Measurements from ENCODE around the gene CYP26C1.
"Not testable (repeated sequence)": the region's sequence is repeated elsewhere in the genome, so short reads cannot be mapped to it uniquely, and the experiment has no call there.

CYP26C1 gene

DNA sequence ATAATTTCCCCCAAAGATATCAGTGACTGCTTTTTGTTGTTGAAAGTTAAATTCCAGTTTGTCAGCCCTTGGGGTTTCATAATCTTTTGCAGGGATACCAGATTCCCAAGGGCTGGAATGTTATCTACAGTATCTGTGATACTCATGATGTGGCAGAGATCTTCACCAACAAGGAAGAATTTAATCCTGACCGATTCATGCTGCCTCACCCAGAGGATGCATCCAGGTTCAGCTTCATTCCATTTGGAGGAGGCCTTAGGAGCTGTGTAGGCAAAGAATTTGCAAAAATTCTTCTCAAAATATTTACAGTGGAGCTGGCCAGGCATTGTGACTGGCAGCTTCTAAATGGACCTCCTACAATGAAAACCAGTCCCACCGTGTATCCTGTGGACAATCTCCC lies 16.3 kb downstream of the CYP26C1 start:
- no peak for DNase-seq (ENCODE audit: low read depth)

DNA sequence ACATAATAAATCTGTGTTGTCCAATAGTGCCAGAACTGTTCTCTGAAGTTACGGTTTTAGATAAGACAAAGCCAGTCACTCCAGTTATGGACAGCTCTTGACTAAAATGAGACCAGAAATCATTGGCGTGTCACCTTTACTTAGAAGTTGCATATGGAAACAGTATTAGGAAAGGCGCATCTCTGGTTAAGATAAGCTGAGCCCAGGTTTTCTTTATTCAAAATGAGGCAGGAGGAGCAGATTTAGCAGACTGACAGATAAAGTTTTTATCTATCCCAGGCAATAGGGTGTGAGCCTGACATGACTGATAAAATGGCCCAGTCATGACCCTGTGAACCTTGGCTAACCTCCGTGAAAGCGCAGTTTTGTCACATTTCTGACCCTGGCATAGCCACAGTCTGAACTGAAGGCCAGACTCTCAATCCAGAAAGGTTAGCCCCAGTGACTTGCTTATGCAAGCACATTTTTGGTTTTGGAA lies 17.3 kb downstream of the CYP26C1 start:
- no peak for DNase-seq (ENCODE audit: low read depth)

DNA sequence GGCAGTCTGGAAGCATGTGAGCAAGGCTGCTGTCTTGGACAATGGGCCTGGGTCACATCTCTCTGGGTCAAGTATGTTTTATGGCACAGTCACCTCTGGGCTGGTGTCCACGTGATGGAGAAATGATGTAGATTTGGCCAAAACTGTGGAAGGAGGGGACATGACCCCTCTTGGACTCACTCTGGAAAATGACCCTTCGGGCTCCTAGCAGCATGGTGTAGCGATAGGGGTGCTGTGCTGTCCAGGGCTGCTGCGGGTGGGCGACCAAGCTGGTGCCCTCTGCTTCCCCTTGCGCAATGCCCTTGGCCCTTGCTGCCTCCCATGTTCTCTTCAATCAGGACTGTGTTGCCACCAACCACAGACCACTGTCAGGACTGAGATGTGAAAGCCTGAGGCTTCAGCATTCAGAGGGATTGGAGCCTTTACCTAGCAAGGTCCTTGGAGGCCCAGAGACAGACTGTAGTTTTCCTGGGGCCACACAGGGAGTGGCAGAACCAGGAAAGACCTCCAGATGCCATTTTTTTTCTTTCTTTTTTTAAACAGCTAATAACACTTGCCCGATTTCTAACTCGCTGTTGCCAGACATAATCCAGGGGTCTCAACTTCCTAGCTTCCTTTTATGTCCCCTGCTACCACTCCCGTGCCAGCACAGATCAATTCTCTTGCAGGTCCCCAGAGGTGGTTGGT lies 19.2 kb downstream of the CYP26C1 start:
- no peak for DNase-seq (ENCODE audit: low read depth)

DNA sequence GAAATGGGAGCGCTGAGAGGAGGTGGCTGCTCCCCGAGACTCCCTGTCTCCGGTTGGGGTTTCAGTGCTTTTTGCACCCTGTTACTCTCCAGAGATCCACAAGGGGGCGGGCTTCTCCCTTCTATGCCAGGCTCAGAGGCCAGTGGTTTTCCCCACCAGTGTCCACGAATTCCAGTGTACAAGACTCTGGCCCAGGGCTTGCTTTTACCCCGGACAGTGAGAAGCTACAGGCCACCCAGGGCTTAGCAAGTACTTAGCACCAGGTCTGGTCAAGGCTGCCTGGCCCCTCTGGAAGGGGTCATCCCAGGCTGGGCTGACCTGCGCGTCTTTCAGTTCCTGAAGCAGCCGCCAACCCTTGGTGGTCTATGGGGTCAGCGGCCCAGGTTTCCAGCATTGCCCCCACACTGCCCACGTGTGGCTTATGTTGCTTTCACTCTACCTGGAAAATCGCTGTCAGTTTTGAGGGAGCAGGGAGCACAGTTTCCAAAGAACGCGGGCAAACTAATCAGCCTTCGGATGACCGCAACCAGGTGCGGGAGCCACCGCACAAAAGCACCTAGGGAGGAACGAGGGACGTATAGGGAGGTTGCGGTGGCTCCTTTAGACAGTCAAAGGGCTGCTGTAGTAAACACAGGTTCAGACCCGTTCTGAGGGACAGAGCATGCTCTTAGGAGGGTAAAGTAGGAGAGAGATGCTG lies 19.9 kb downstream of the CYP26C1 start:
- DNase-seq (ENCODE audit: low read depth): peak; percentile 35

DNA sequence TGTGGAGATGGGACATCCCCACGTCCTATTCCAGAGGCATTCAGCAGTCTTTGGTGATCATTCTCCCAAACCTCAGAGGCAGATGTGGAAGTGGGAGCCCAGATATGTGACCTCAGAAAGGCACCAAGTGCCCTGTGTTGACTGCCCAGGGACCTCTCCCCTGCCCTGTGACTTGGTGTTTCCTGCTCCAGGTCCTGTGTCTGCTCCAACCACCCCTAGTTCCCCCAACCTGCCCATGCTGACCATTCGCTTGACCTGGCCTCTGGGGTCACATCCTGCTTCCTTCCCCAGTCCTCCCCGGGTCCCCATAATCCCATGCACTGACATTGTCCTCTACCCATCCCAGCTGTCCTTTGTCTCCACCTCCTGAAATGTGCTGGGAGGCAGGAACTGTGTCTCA lies 20.7 kb downstream of the CYP26C1 start:
- no peak for DNase-seq (ENCODE audit: low read depth)

DNA sequence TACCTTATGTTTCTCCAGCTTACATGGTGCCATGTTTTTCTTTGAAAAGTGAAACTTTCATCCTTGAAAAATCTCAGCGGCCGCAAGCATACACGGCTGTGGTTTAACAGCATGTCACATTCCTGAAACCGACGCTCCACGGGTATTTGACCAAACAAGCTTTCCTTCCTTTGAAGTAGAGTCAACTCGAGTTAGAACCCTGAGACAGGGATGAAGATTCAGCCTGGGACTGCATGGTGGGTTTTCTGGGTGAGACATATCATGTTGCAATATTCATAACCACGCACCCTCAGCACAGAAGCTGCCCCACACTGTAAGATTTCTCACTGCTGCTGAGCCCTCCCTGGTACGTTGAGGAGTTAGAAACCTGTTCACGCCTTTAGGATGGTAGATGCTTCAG lies 21.2 kb downstream of the CYP26C1 start:
- DNase-seq (ENCODE audit: low read depth): peak; percentile 37

DNA sequence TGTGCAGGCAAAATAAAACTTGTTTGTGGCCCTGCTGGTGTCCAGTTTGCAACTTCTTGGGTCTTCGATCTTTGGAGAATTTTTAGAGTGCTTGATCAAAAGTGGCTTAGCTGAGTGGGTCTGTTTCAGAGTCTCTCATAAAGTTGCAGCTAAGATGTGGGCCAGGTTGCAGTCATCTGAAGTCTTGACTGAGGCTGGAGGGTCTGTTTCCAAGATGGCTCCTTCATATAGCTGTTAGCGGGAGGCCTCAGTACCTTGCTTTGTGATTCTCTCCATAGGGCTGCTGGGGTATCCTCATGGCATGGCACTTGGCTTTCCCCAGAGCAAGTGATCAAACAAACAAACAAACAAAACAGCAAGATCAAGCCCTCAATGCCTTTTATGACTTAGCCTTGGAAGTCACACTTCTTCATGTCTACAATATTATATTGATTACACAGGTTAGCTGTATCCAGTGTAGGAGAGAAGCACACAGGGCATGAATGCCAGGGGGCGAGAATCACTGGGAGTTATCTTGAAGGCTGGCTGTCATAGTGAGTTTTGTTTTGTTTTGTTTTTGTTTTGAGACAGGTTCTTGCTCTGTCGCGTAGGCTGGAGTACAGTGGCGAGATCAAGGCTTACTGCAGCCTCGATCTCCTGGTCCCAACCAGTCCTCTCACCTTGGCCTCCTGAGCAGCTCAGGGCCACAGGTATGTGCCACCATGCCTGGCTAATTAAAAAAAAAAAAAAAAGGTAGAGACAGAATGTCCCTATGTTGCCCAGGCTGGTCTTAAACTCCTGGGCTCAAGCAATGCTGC lies 23.3 kb downstream of the CYP26C1 start:
- DNase-seq (ENCODE audit: low read depth): no peak

DNA sequence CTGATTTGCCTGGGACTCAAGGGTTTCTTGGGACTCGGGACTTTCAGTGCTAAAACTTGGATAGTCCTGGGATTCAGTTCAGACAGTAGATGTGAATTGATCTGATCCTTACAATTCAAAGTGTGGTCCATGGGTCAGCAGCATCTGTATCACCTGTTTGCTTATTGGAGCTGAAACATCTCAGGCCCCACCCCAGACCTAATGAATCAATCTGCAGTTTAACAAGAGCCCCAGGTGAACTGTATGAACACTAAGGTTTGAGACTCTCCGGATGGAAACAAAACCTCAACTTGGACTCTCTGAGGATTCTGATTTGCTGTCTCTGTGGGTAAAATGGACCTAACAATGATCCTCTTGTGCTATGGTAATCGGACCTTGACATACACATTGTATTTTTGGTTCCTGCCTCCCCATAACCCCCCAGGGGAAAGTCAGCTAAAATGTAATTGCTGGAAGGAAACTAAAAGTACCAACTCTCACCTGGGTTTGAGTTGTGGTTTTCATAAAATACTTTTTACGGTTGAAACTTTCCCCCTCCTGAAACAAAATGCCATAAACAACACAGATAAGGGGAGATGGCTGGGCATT lies 24.8 kb downstream of the CYP26C1 start:
- no peak for DNase-seq (ENCODE audit: low read depth)

DNA sequence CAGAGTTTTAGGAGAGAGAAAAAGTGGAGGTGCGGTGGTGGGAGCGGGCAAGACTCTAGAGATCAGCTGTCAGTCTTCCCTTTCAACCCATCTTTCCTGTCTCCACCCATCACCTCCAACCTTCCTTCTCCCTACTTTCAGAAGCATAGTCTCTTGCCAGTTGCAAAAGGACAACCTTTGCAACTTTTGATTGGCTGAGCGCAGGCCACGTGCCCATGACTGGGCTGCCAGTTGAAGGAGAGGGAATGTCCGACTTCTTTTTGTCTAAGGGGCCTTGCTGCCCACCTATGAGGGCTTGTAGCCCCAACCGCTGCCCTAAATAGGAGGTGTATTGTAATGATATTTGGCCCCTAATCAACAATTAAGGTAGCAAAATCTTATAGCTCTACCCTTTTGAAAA lies 25.7 kb downstream of the CYP26C1 start:
- no peak for DNase-seq (ENCODE audit: low read depth)

DNA sequence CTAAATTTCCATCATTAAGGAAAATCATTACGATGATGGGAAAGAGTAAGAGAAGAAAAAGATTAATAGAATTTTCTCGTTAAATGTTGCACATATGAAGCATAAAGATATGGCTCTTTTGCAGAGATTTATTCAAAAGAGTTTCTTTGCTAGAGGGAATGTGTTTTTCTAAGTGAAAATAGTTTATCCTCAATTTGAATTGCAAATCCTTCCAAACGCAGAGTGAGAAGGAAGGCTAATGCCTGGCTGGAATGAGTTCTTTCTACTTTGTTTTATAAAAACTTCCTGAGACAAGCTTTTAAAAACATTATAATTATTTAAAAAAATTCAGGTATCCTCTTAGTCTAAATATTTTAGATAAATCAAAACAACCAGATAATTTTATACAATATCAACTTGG lies 27.2 kb downstream of the CYP26C1 start:
- no peak for DNase-seq (ENCODE audit: low read depth)

DNA sequence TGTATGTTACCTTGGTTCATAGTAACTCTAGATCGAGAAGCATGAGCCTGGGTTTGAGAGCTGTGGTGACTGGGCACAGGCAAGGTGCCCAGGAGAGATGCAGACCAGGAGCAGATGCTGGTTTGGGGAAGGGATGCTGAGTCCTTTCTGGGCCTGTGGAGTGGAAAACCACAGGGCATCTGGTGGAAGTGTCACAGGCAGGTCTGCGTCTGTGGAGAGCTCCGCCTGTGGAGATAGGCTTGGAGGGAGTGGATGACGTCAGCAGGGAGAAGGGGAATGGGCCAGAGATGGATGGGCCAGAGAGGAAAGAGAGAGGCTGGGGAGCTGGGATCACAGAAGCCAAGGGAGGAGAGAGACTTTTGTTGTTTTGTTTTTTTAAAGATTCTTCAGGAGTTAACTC lies 27.9 kb downstream of the CYP26C1 start:
- DNase-seq (ENCODE audit: low read depth): no peak

DNA sequence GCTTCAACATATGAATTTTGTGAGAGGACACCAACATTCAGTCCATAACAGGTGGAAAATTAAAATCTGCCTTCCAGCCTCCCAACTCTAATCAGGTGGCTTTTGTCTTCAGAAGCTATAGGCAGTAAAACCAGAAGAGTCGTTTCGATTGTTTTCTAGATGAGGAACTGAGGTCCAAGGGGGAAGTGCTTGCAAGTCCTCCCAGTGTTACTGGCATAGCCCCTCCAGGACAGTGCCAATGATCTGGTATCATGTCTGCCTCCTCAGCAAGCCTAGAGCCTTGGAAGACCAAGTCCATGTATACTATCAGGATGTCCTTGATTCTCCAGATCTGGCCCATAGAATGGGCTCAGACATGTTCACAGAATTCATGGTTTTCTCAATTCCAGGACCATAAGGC lies 30.0 kb downstream of the CYP26C1 start:
- no peak for DNase-seq (ENCODE audit: low read depth)

DNA sequence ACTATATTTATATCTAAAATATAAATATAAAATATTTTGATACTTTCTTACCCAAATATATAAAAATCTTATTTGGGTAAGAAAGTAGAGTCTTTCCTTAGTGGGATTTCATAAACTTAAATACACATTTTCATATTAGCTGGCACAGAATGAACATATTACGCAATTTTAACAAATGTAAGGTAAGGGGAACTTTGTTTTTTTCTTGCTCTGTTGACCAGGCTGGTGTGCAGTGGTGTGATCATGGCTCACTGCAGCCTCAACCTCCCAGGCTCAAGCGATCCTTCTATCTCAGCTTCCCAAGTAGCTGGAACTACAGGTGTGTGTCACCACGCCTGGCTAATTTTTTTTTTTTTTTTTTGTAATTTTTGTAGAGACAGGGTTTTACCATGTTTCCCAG lies 31.4 kb downstream of the CYP26C1 start:
- no peak for DNase-seq (ENCODE audit: low read depth)

DNA sequence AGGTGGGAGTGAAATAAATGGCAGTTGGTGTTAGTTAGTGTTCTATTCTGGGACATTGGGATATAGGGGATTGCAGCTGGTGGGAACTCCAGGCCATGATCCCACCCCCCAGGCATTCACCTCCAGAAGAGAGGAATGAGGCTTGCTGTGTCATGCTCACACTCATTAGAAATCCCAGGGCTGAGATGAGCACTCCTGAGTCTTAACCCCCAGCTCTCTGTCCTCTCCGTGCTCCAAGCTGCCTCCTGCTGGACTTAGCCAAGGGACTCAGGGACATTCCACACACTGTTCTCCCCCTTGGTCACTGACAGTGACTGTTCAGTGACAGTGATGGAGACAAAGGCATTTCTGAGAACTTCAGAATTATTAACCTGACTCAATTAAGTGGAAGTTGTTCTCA lies 34.6 kb downstream of the CYP26C1 start:
- no peak for DNase-seq (ENCODE audit: low read depth)

DNA sequence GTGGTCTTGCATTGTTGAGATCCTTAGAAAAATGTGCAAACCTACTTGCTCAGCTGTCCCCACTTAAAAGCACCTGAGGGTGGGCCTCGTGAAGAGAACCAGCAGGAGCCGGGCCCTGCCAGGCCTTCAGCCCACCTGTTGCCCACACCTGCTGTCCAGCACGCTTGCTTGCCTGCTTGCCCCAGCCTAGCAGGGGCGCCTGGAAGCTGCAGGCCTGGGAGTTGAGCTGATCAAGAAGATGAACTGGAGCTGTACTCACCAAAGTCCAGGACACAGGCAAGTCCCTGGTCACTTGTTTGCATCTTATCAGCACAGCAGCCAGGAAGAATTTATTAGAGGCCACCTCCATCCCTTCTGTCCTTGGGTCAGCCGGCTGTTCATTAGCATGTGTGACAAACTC lies 36.3 kb downstream of the CYP26C1 start:
- DNase-seq (ENCODE audit: low read depth): no peak

DNA sequence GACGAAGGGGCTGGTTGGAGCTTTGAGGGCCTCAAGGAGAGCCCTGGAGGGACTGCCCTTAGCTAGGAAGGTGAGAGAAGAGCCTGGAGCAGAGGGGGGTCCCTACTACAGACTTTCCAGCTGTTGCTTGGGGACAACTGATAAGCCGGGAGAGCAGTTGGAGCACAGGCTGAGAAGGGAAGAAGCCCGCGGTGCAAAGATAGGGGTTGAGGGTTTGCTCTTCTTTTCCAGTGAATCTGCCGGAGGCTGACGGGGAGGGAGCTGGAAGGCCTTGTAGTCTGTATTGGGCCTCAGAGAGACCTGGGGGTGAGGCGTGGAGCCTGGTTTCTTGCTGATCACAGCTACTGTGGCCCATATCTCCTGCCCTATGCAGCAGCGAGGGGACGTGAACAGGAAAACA lies 36.8 kb downstream of the CYP26C1 start:
- DNase-seq (ENCODE audit: low read depth): no peak

DNA sequence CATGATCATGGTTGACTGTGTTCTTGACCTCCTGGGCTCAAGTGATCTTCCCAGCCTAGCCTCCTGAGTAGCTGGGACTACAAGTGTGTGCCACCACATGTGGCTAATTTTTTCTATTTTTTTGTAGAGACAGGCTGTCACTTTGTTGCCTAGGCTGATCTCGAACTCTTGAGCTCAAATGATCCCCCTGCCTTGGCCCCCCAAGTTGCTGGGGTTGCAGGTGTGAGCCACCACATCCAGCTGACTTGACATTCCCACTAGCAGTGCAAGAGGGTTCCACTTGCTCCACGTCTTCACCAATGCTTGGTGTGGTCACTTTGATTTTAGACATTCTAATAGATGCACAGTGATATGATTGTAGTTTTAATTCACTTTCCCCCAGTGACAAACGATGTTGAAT lies 38.2 kb downstream of the CYP26C1 start:
- no peak for DNase-seq (ENCODE audit: low read depth)

DNA sequence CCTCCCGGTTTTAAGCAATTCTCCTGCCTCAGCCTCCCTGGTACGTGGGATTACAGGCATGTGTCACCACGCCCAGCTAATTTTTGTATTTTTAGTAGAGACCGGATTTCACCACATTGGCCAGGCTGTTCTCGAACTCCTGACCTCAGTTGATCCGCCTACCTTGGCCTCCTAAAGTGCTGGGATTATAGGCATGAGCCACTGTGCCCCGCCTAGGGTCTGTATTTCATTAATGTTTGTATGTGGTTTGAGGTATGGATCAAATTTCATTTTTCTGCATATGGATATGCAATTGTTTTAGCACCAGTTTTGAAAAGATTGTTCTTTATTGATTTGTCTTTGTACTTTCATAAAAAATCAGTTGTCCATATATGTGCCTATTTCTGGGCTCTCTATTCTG lies 39.1 kb downstream of the CYP26C1 start:
- no peak for DNase-seq (ENCODE audit: low read depth)

DNA sequence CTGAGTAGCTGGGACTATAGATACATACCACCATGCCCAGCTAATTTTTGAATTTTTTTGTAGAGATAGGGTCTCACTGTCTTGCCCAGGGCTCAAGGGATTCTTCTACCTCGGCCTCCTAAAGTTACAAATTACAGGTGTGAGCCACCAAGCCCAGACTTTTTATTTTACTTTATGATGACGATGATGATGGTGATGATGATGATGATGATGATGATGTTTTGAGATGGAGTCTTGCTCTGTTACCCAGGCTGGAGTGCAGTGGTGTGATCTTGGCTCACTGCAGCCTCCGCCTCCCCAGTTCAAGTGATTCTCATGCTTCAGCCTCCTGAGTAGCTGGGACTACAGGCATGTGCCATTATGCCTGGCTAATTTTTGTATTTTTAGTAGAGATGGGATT lies 40.5 kb downstream of the CYP26C1 start:
- DNase-seq (ENCODE audit: low read depth): not testable (repeated sequence)

DNA sequence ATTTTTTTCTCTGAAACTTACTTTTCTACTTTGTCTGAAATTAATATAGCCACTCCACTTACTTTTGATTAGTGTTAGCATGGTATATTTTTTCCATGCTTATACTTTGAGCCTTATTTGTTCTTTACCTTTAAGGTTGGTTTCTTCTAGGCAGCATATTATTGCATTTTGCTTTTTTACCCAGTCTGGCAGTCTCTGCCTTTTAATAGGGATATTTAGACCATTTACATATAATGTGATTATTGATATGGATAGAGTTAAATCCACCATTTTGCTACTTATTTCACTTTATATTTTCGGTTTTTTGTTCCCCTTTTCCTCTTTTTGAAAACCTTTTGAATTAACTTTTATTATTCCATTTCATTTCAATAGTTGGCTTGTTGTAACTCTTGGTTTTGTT lies 43.4 kb downstream of the CYP26C1 start:
- no peak for DNase-seq (ENCODE audit: low read depth)

DNA sequence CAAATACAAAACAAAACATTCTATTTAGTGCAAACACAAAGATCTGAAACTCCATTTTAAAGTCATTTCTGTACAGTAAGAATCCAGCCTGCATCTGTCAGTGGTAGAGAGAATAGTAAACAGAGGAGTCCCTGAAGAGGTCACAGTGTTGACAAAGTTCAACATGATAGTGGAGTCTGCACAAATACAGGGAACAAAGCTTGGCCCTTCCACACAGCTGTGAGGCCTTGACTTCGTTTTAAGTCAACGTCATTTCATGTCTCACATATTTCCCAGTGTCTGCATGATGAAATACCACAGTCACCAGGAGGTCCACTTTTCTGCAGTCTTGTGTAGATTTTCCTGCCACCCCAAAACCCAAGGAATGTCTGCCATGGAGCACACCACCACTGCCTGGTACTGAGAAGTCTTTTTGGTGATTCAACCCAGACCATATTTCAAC lies 46.1 kb downstream of the CYP26C1 start:
- peak; percentile 41 for DNase-seq (ENCODE audit: low read depth)

DNA sequence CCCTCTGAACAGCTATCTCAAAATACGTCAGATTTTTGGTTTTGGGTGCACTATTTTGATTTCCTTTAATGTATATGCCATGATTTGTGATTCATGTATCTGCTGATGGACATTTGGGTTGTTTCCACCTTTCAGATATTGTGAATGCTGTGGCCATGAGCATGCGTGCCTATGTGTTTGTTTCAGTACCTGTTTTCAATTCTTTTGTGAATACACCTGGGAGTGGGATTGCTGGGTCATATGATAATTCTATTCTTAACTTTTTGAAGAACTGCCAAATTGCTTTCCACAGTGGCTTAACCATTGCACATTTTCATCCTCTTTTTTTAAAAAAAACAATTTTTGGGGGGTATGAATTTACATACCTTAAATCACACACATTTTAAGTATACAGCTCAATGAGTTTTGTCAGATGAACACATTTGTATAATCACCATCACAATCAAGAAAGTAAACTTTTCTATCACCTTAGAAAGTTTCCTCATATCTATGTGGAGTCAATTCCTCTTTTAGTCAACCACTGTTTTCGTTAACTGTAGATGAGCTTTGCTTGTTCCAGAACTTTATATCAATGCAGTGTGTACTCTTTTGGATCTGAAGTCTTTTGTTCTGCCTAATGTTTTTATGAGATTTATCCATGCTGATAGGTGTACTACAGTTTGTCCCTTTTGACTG lies 50.0 kb downstream of the CYP26C1 start:
- no peak for DNase-seq (ENCODE audit: low read depth)

Data from amniotic epithelial cell (primary cell).